ENCODE measurements around the gene CDON.

The CDON gene

GRCh38 chr11:125941619-125942611 is 120.8 kb downstream of the CDON start:
- DNase-seq, result no peak

- no peak for DNase-seq
Observed at GRCh38 chr11:125941267-125941618, 121.4 kb downstream of the CDON start.

- no peak for DNase-seq
Observed at GRCh38 chr11:125940145-125940544, 122.5 kb downstream of the CDON start.

GRCh38 chr11:125939081-125939521 is 123.6 kb downstream of the CDON start:
- DNase-seq, result no peak

GRCh38 chr11:125938418-125938817 is 124.2 kb downstream of the CDON start:
- no peak for DNase-seq

- DNase-seq, result no peak
Observed at GRCh38 chr11:125935618-125936199, 127.0 kb downstream of the CDON start.

- DNase-seq, result no peak
Observed at GRCh38 chr11:125935056-125935455, 127.6 kb downstream of the CDON start.

GRCh38 chr11:125934473-125934872 is 128.2 kb downstream of the CDON start:
- no peak for DNase-seq

- DNase-seq, result no peak
Observed at GRCh38 chr11:125933030-125933813, 129.4 kb downstream of the CDON start.

- DNase-seq, result no peak
Observed at GRCh38 chr11:125932301-125932700, 130.4 kb downstream of the CDON start.

GRCh38 chr11:125931668-125932067 is 131.0 kb downstream of the CDON start:
- DNase-seq, result no peak

- DNase-seq, result no peak
Observed at GRCh38 chr11:125931116-125931515, 131.6 kb downstream of the CDON start.

GRCh38 chr11:125930076-125930450 is 132.6 kb downstream of the CDON start:
- DNase-seq, result no peak

GRCh38 chr11:125929445-125930075 is 133.1 kb downstream of the CDON start:
- DNase-seq, result no peak

GRCh38 chr11:125926682-125927081 is 136.0 kb downstream of the CDON start:
- no peak for DNase-seq

- no peak for DNase-seq
Observed at GRCh38 chr11:125925804-125926203, 136.9 kb downstream of the CDON start.

GRCh38 chr11:125925247-125925740 is 137.4 kb downstream of the CDON start:
- no peak for DNase-seq

GRCh38 chr11:125924384-125925007 is 138.2 kb downstream of the CDON start:
- no peak for DNase-seq

GRCh38 chr11:125923633-125924032 is 139.0 kb downstream of the CDON start:
- DNase-seq, result no peak

- peak; percentile 25 for DNase-seq
Observed at GRCh38 chr11:125923012-125923579, 139.6 kb downstream of the CDON start.

- DNase-seq, result no peak
Observed at GRCh38 chr11:125922156-125922555, 140.5 kb downstream of the CDON start.

GRCh38 chr11:125921042-125921441 is 141.6 kb downstream of the CDON start:
- no peak for DNase-seq
